Measurements from ENCODE around the gene RAB3D. TPM values are rescaled to one million over a fixed set of nuclear protein-coding genes. Genes with fewer than 3 reads are reported as not detected.

Gene RAB3D
- total RNA-seq, 2 experiments from 2014 or later, result 1.2 to 2.2 TPM

GRCh38 chr19:11383706-11384048 is 44.2 kb upstream of the RAB3D start:
- ChIA-PET CTCF (interaction anchor here (4.7 kb wide), 1 partner anchor 99 kb away, joined by 28 read pairs; no protein-coding TSS in a partner anchor), POLR2A (interaction anchor here (1.4 to 1.8 kb wide), 3 partner anchors 9 to 51 kb away, joined by 3 to 25 read pairs (median 9); partner anchors contain the start of genes ODAD3, PRKCSH and SWSAP1)
- no peak overlapping the region for H3K4me3 ChIP-seq (ENCODE audit: low read length)
- H3K4me1 Mint-ChIP-seq (ENCODE audit: low read depth), result peaks cover 37% of the 10 kb centered on the region
- TF ChIP-seq CTCF (IDR thresholded peaks at IDR 0.05), result no peak
- peaks cover 21% of the 10 kb centered on the region in 2 experiments for H3K27me3 ChIP-seq (ENCODE audit: control insufficient read depth in 1 of 2, insufficient read depth in 2 of 2, low read length in 2 of 2)
- H3K9me3 ChIP-seq (ENCODE audit: control insufficient read depth in 1 of 2, insufficient read depth in 1 of 2, low read length in 2 of 2), result peaks cover 0 to 8% of the 10 kb centered on the region in 2 experiments
- ATAC-seq (ENCODE audit: poor library complexity) (no peak), DNase-seq (no peak)
- peaks cover 51% of the 10 kb centered on the region for H3K4me1 ChIP-seq (ENCODE audit: insufficient read depth, low read length)
- intact Hi-C loops (cut with DNase I, micrococcal nuclease), result loop anchor here in 1 of 2 experiments (2.0 to 5.0 kb wide), 3 partner anchors 23 to 204 kb away; partner anchors contain the start of gene ZNF653
- H3K36me3 Mint-ChIP-seq (ENCODE audit: low read depth), result peaks cover 4% of the 10 kb centered on the region
- no peak overlapping the region for H3K27ac ChIP-seq (ENCODE audit: low read depth in 1 of 2, low read length in 2 of 2)
- peaks cover 1% of the 10 kb centered on the region for H3K36me3 ChIP-seq (ENCODE audit: insufficient read depth, low read length)
- peaks cover 25% of the 10 kb centered on the region for H3K27me3 Mint-ChIP-seq
- no peaks in the 10 kb centered on the region for H3K9me3 Mint-ChIP-seq
- H3K27ac Mint-ChIP-seq, result no peak overlapping the region
- no peak overlapping the region for H3K4me3 Mint-ChIP-seq

- peaks cover 6% of the 10 kb centered on the region for H3K36me3 ChIP-seq (ENCODE audit: insufficient read depth, low read length)
- Mint-ChIP-seq H3K4me3 (peak overlapping the region; percentile 56), H3K36me3 (ENCODE audit: low read depth) (peaks cover 4% of the 10 kb centered on the region), H3K4me1 (ENCODE audit: low read depth) (peaks cover 37% of the 10 kb centered on the region), H3K27ac (peak overlapping the region; percentile 33), H3K27me3 (peaks cover 25% of the 10 kb centered on the region), H3K9me3 (no peaks in the 10 kb centered on the region)
- peaks cover 21% of the 10 kb centered on the region in 2 experiments for H3K27me3 ChIP-seq (ENCODE audit: control insufficient read depth in 1 of 2, insufficient read depth in 2 of 2, low read length in 2 of 2)
- ChIA-PET POLR2A (interaction anchor here (1.4 to 1.8 kb wide), 3 partner anchors 8 to 52 kb away, joined by 3 to 25 read pairs (median 9); partner anchors contain the start of genes ODAD3, PRKCSH and SWSAP1), CTCF (interaction anchor here (1.1 to 4.7 kb wide), 6 partner anchors 37 to 100 kb away, joined by 3 to 28 read pairs (median 5); partner anchors contain the start of genes CCDC159, ODAD3, PRKCSH and TMEM205)
- peak overlapping the region; percentile 40 for H3K4me3 ChIP-seq (ENCODE audit: low read length)
- TF ChIP-seq CTCF (IDR thresholded peaks at IDR 0.05), result no peak
- peak in 11 of 14 experiments; percentile 6 to 66 (median 30) for DNase-seq
- no peak for ATAC-seq (ENCODE audit: poor library complexity)
- peaks cover 53% of the 10 kb centered on the region for H3K4me1 ChIP-seq (ENCODE audit: insufficient read depth, low read length)
- intact Hi-C loops (cut with DNase I, micrococcal nuclease), result loop anchor here in 1 of 2 experiments (2.0 to 5.0 kb wide), 3 partner anchors 24 to 204 kb away; partner anchors contain the start of gene ZNF653
- H3K27ac ChIP-seq (ENCODE audit: low read depth in 1 of 2, low read length in 2 of 2), result no peak overlapping the region
- H3K9me3 ChIP-seq (ENCODE audit: control insufficient read depth in 1 of 2, insufficient read depth in 1 of 2, low read length in 2 of 2), result peaks cover 0 to 8% of the 10 kb centered on the region in 2 experiments
These were observed 43.6 kb upstream of the RAB3D start for GRCh38 chr19:11382898-11383705.
